Sigmoid colon (tissue), 7 donors: Measurements from ENCODE around the gene SARNP. TPM values are rescaled to one million over a fixed set of nuclear protein-coding genes. Genes with fewer than 3 reads are reported as not detected.

Experiments used
- DNase-seq: peaks from one replicate; pipeline ENCODE4 v3.0.0-alpha.2; 2019
- H3K27ac ChIP-seq, 4 donors: fragments of 200-600 bp; sonication (generic); one replicate each; pipeline ENCODE4 v1.5.1; 2016 to 2019; ENCODE audit warnings: mild to moderate bottlenecking in 1 of 4
- H3K27me3 ChIP-seq, 3 donors: fragments of 200-600 bp; sonication (generic); one replicate each; pipeline ENCODE4 v1.5.1; 2019; ENCODE audit warnings: mild to moderate bottlenecking in 1 of 3
- H3K36me3 ChIP-seq, 4 donors: fragments of 200-600 bp; sonication (generic); one replicate each; pipeline ENCODE4 v1.5.1; 2016 to 2019
- H3K4me1 ChIP-seq, 4 donors: fragments of 200-600 bp; sonication (generic); one replicate each; pipeline ENCODE4 v1.5.1; 2017 to 2019
- H3K4me3 ChIP-seq, 4 donors: fragments of 200-600 bp; sonication (generic); one replicate each; pipeline ENCODE4 v1.5.1; 2017 to 2019; ENCODE audit warnings: mild to moderate bottlenecking in 2 of 4, moderate library complexity in 1 of 4
- H3K9me3 ChIP-seq, 4 donors: fragments of 200-600 bp in 3 of 4; sonication (generic) in 3 of 4; one replicate each; pipeline versions ENCODE4 v1.5.1 to v1.6.1; 2013 to 2019
- CTCF ChIP-seq, 4 experiments: fragments of 450-650 bp in 3 of 4; fragments of 200-600 bp in 1 of 4; IDR thresholded peaks; one replicate each; pipeline ENCODE4 v1.5.1; 2016 to 2019; ENCODE audit warnings: antibody characterized with exemption in 4 of 4, mild to moderate bottlenecking in 3 of 4, moderate library complexity in 2 of 4
- EP300 ChIP-seq, 4 donors: sonication (generic); formaldehyde crosslinking; IDR thresholded peaks; one replicate each; pipeline ENCODE4 v1.6.1; 2017; ENCODE audit warnings: antibody characterized with exemption in 4 of 4
- POLR2A ChIP-seq, 2 donors: fragments of 450-650 bp; IDR thresholded peaks; one replicate each; pipeline ENCODE4 v1.6.1; 2016; ENCODE audit warnings: antibody characterized with exemption in 2 of 2, mild to moderate bottlenecking in 2 of 2, moderate library complexity in 2 of 2
- POLR2AphosphoS5 ChIP-seq, 4 donors: sonication (generic); formaldehyde crosslinking; IDR thresholded peaks; one replicate each; pipeline ENCODE4 v1.6.1; 2017; ENCODE audit warnings: antibody characterized with exemption in 4 of 4
- WGBS, 2 donors: extraction: QIAGEN DNeasy Blood & Tissue Kit; methylation state at CpG; one replicate each; pipeline ENCODE4 v1.1.7; 2013; 5-methylcytosine and 5-hydroxymethylcytosine counted together
- intact Hi-C: fragments of 100-400 bp; cut with DNase I; formaldehyde crosslinking; loops from one replicate; pipeline ENCODE4 v1.15.1; 2023
- polyA plus RNA-seq, 3 donors: library from polyadenylated mRNA; stranded (reverse); fragments of 200-250 nt; gene quantifications; one replicate each; pipeline ENCODE4 v1.2.3, GENCODE V29; 2013
- total RNA-seq, 4 donors: library from RNA; depleted of rRNA; stranded (reverse); fragments of >200 nt; gene quantifications; one replicate each; pipeline ENCODE4 v1.1.0, GENCODE V29; 2016
- donor health status: healthy with polysubstance abuse.
- donor health status: Bipolar disorder and iron deficiency.
- donor health status: healthy.

Gene SARNP
- total and polyA plus RNA-seq, 7 donors, result 49.0 to 106 (median 81.9) TPM

DNA sequence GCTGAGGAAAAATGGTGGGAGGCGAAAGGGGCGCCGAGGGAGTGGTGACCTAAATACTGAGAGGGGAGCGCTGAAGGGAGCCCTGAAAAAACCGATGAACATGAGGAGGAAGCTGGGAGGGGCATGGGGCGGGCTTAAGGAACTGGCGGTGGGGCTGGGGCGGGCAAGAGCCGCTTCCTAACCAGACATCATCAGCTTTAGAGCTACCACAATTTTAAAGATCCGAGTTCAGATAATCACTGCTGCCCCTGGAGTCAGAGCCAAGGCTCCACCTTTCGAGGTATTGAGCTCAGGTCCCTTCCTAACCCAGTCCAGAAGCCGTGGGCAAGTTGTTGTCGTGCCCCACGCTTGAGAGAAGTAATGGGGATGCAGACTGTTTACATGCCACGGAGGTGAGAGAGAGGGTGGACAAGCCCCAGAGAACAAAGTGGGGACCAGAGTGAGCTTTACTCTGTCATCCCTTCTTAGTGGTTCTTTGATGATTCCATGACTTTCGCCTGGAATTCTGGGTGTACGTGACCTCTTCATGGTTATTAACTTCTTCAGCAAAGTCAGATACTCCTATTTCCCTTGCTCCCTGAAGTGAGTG lies 710 bp upstream of the SARNP start:
- TF ChIP-seq CTCF (IDR thresholded peaks at IDR 0.05) (no peak), POLR2A (IDR thresholded peaks at IDR 0.05) (peak in 1 of 2 donors; percentile 12)
- H3K9me3 ChIP-seq, result no peaks in the 10 kb centered on the region
- H3K27me3 ChIP-seq, result no peaks in the 10 kb centered on the region
- H3K27ac ChIP-seq, result peak overlapping the region; percentile 82 to 93 (median 86)
- H3K4me3 ChIP-seq, result peak overlapping the region; percentile 63 to 87 (median 84)
- intact Hi-C loops, result loop anchor here (5.0 kb wide), 1 partner anchor 81 kb away; no protein-coding TSS in a partner anchor
- H3K4me1 ChIP-seq, result peaks cover 0 to 42% (median 37%) of the 10 kb centered on the region in 4 donors
- peak; percentile 63 for DNase-seq
- WGBS, 2 donors, result 1% methylated on average over 17 of the region's 17 CpGs
- H3K36me3 ChIP-seq, result peaks cover 14 to 61% (median 36%) of the 10 kb centered on the region in 4 donors

DNA sequence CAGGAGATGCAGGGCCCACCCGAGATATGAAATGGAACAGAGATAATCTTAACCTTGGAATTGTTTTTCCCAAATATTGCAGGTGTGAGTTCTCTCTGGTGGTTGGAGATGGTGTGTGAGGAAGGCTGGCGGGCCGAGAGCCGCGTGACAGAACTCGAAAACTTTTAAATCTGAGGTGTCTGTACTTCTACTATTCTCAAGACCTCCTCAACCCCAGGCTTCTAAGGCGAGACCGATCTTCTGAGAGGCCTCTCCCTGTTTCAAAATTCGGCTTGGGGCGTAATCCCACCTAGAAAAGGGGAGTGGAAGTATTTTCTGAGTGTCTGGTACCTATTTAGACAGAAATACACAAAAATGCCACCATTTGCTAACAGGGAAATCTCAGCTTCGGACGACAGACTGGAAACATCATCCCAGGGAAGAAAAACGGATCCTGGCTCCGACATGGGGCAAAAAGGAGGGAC lies 611 bp downstream of the SARNP start:
- peak overlapping the region; percentile 66 to 87 (median 84) for H3K4me3 ChIP-seq
- WGBS, 2 donors, result 1% methylated on average over 14 of the region's 14 CpGs
- no peaks in the 10 kb centered on the region for H3K9me3 ChIP-seq
- no peak for TF ChIP-seq POLR2A (IDR thresholded peaks at IDR 0.05)
- TF ChIP-seq EP300 (IDR thresholded peaks at IDR 0.05), result no peak
- no peak for TF ChIP-seq POLR2AphosphoS5 (IDR thresholded peaks at IDR 0.05)
- no peak for TF ChIP-seq CTCF (IDR thresholded peaks at IDR 0.05)
- peak overlapping the region; percentile 89 to 96 (median 93) for H3K27ac ChIP-seq
- no peaks in the 10 kb centered on the region for H3K27me3 ChIP-seq
- peaks cover 0 to 49% (median 45%) of the 10 kb centered on the region in 4 donors for H3K4me1 ChIP-seq
- DNase-seq, result peak; percentile 61
- intact Hi-C loops, result loop anchor here (2.0 to 5.0 kb wide), 2 partner anchors 80 to 112 kb away; no protein-coding TSS in a partner anchor
- H3K36me3 ChIP-seq, result peaks cover 14 to 54% (median 25%) of the 10 kb centered on the region in 4 donors

DNA sequence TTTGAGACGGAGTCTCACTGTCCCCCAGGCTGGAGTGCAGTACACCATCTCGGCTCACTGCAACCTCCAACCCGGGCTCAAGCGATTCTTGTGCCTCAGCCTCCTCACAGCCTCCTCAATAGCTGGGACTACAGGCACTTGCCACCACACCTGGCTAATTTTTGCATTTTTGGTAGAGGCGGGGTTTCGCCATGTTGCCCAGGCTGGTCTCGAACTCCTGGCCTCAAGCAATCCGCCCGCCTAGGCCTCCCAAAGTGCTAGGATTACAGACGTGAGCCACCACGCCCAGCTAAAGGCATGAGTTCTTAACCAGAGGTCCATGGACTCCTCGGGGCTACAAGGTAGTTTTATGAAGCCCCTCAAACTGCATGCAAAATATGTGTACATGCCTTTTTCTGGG lies 2.1 kb downstream of the SARNP start:
- intact Hi-C loops, result loop anchor here (5.0 kb wide), 1 partner anchor 78 kb away; no protein-coding TSS in a partner anchor
- Histone ChIP-seq H3K4me1 (peaks cover 0 to 52% (median 48%) of the 10 kb centered on the region in 4 donors), H3K27ac (no peak overlapping the region), H3K27me3 (no peaks in the 10 kb centered on the region), H3K4me3 (no peak overlapping the region), H3K9me3 (no peaks in the 10 kb centered on the region), H3K36me3 (peaks cover 7 to 40% (median 11%) of the 10 kb centered on the region in 4 donors)
- TF ChIP-seq POLR2A (IDR thresholded peaks at IDR 0.05) (no peak), CTCF (IDR thresholded peaks at IDR 0.05) (no peak), POLR2AphosphoS5 (IDR thresholded peaks at IDR 0.05) (no peak), EP300 (IDR thresholded peaks at IDR 0.05) (no peak)
- 82 to 85% methylated on average over 12 of the region's 12 CpGs for WGBS, 2 donors
- DNase-seq, result no peak

- DNase-seq, result no peak
- Histone ChIP-seq H3K36me3 (peaks cover 0 to 33% (median 3%) of the 10 kb centered on the region in 4 donors), H3K27ac (no peak overlapping the region), H3K27me3 (no peaks in the 10 kb centered on the region), H3K4me1 (peaks cover 0 to 52% (median 48%) of the 10 kb centered on the region in 4 donors), H3K9me3 (no peaks in the 10 kb centered on the region), H3K4me3 (no peak overlapping the region)
- TF ChIP-seq EP300 (IDR thresholded peaks at IDR 0.05), result no peak
- TF ChIP-seq CTCF (IDR thresholded peaks at IDR 0.05), result no peak
- no peak for TF ChIP-seq POLR2AphosphoS5 (IDR thresholded peaks at IDR 0.05)
- no peak for TF ChIP-seq POLR2A (IDR thresholded peaks at IDR 0.05)
- intact Hi-C loops, result no loop called here
These were observed 3.3 kb downstream of the SARNP start for GRCh38 chr12:55814257-55814656.
